ENCODE results near the gene SRGAP2C.
"Not testable (repeated sequence)": the region's sequence is repeated elsewhere in the genome, so short reads cannot be mapped to it uniquely, and the experiment has no call there.

Gene SRGAP2C

GRCh38 chr1:121279548-121279898, 94.7 kb downstream of the SRGAP2C start:
- DNase-seq (ENCODE audit: low read depth) = not testable (repeated sequence)

- DNase-seq (ENCODE audit: low read depth) = not testable (repeated sequence)
Measured at GRCh38 chr1:121280699-121281317, 96.0 kb downstream of the SRGAP2C start.

DNA sequence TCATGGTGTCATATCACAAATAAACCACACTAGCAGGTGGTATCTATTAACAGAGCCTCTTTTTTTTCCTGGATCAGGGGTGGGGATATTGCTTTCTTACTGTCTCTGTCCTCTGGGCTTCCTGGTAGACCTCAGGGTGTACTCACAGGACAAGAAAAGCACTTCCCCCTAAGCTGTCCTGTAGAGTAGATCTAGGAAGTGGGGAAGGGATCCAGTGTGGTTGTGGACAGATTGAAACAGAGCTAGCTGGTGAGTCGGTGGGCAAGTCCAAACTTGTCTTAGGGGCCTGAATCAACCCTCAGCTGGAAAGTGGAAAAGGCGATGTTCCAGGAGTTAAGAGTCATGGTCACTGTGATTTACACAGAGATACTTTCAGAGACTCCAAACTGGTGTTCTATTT, 96.7 kb downstream of the SRGAP2C start:
- not testable (repeated sequence) for DNase-seq (ENCODE audit: low read depth)

DNA sequence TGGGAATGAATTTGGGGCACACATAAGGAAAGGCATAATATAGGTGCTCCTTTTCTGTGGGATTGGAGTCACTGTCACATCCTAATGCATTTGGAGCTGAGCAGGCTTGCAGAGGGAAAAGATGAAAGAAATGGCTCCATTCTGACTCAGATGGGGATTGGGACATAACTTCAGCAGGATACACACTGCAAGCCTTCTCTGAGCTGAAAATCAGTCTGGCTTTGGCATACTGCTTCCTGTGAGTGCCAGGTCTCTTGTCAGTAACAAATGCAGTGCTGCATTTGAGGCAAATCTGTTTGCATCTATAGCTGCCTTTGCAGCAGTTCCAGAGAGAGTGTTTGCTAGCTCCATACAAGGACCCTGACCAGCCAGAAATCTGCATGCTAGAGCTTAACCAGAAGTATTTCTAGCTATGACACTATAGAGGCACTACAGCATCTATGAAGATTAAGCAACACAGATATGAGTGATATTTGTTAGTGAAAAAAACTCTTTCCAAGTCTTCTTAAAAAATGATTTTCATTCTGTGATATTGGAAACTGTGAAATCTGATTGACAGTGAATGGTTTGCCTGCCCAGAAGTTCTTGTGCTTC, 98.9 kb downstream of the SRGAP2C start:
- DNase-seq (ENCODE audit: low read depth) = peak; percentile 5

- DNase-seq (ENCODE audit: low read depth) = not testable (repeated sequence)
Measured at GRCh38 chr1:121292590-121292989, 107.8 kb downstream of the SRGAP2C start.

- not testable (repeated sequence) for DNase-seq (ENCODE audit: low read depth)
Measured at GRCh38 chr1:121293263-121294204, 108.8 kb downstream of the SRGAP2C start.

- not testable (repeated sequence) for DNase-seq (ENCODE audit: low read depth)
Measured at GRCh38 chr1:121294205-121294570, 109.4 kb downstream of the SRGAP2C start.

DNA sequence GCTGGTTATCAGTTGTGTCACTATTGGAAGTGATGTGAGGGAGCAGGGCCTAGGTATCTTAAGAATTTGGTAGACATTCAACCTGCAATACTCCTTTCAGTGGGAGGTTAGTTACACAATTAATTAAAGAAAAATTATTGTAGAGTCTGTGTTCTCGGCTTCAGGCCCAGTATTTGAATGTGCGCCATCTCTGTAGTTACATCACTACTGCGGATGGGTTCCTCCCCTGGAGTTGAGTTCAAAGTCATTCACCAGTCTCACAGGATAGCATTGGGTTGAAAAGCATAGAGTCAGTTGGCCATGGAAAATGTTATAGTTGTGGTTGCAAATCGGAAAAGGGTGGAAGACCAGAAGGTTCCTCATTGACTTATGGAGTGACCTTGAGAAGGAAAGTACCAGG, 111.8 kb downstream of the SRGAP2C start:
- DNase-seq (ENCODE audit: low read depth) = not testable (repeated sequence)

GRCh38 chr1:121298529-121298928, 113.8 kb downstream of the SRGAP2C start:
- not testable (repeated sequence) for DNase-seq (ENCODE audit: low read depth)

DNA sequence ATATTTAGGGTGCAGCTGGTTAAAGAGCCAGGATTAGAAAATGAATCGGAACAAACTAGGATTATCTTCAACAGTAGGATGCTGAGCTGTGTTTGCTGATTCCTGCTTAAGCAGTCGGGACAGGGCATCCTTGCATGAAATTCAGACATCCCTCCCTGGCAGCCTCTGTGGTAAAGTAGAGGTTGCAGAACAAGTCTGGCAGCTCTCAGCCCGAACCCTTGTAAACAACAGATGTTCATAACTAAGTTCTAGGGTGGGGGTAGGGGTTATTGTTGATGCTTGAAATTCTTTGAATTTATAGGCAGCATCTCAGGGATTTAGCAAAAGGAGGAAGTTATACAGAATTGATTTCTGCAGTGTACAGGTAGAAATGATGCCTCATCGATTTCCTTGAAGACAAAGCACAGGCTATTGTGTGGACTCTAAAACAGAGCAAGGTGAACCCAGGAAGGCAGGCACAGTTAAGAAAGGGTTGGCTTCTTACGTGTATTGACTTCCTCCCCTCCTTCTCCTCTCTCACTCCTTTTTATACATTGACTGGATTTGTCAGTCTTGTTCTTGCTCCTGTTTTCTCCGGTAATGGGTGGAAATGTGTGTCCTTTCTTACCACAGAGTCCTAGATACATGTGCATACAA, 114.9 kb downstream of the SRGAP2C start:
- not testable (repeated sequence) for DNase-seq (ENCODE audit: low read depth)

GRCh38 chr1:121301876-121302275, 117.1 kb downstream of the SRGAP2C start:
- not testable (repeated sequence) for DNase-seq (ENCODE audit: low read depth)

GRCh38 chr1:121307759-121308158, 123.0 kb downstream of the SRGAP2C start:
- DNase-seq (ENCODE audit: low read depth) = not testable (repeated sequence)

GRCh38 chr1:121315509-121315908, 130.7 kb downstream of the SRGAP2C start:
- DNase-seq (ENCODE audit: low read depth) = not testable (repeated sequence)

DNA sequence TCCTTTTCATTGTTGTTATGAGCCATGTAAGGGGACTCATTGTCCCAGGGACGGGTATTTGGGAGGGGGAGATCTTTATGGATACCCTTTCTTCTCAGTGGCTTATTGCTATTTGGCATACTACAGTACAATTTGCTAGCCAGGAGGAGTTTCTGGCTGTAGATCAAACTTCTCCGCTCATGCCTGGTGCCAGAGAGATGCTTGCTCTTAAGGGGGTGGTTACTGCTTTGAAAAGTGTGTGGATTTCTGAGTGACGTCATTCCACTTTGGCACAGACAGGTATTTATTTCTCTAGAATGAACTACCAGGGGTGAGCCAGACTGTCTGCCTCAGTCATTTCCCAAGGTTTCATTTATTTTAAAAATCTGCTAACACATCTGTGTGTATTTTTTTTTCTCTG, 131.3 kb downstream of the SRGAP2C start:
- DNase-seq (ENCODE audit: low read depth) = not testable (repeated sequence)

DNA sequence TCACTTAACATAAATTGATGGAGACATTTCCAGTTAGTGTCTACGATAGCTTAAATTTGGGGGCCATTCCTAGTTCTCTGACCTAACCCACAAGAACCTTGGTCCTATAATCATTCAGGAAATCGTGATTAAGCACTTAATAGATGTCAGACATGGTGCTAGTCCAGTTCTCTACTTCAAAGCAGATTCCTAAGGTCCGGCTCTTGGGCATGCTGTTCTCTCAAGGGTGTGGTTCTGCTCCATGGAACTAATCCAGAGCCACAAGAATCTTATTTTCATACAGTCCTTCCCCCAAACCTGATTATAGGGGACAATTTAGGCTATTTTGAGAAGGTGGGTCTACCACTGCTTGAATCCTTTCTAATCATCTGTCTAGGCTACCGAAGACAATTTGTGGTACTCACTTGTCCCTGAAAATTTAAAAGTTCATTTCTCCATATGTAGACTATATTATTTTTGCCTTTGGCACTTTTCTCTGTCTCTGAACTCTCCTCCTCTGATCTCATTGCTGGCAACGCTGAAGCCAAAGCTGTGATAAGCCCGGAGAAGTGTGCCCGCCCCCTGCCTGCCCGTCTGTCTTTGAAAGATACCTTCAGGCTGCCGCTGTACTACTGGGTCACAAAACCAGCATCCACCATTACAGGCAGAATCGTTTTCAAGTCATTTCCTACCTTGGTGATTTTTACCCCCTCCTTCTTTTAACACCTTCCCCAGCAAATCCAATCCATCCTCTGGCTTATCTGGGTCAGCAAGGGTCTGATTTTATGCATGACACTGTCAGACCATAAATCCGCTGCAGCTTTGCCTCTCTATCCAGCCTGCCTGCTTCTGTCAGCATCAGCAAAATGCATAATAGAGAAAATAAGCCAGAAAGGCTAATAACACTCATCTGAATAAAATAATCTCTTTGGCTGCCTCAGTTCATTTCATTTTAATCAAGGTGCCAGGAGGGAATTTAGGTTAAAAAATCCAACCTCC, 133.0 kb downstream of the SRGAP2C start:
- DNase-seq (ENCODE audit: low read depth) = not testable (repeated sequence)

DNA sequence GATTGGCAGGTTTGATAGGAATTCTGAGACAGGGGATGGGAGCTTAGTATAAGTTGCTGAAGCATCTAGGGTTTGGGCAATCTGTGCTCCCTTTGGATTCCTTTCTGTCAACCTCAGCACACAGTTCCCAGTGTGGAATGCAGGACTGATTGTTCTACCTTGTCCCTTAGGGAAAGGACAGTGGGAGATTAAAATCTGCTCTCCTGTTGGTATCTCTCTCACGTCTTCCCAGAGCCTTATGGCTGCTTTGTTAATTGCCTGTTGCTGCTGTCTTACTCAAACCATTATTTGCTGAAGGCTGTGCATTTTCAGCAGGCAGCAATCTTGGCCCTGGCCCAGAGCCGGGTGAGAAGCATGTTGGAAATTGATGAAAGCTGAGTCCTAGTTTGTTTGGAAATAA, 133.9 kb downstream of the SRGAP2C start:
- DNase-seq (ENCODE audit: low read depth) = not testable (repeated sequence)

DNA sequence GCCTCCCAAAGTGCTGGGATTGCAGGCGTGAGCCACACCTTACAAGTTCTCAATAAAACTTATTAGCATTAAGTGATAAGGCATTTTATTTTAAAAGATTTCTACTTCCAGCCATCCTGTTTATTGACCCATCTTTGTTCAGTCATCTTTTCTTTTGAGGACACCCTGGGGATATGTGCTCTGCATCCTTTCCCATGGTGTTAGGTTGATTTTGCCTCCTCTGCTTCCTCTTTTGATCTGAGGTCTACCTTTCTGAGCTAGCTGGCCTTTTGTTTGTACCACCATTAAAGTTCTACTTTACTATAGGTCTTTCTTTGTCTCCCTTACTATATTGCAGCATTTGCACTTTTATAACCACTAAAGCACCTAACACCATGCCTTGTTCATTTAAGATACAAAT, 136.9 kb downstream of the SRGAP2C start:
- not testable (repeated sequence) for DNase-seq (ENCODE audit: low read depth)

- DNase-seq (ENCODE audit: low read depth) = not testable (repeated sequence)
Measured at GRCh38 chr1:121324726-121325125, 140.0 kb downstream of the SRGAP2C start.

DNA sequence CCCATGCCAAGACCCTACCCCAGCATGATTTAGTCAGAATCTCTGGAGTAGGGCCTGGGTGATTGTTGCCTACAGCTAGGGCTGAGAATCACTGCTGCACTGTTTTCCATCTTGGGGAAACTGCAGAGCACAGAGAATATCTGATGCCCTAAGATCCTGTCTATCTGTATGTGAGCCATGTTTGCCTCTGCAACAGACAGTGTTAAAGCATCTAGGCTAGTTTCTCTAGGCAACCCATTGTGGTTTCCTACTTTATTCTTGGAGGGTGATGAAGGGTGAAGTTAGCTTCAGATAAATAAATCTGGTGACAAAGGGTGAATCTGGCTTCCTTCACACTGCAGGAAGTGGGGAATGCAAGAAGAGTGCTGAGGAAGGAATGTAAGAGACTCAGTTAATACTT, 147.4 kb downstream of the SRGAP2C start:
- not testable (repeated sequence) for DNase-seq (ENCODE audit: low read depth)

DNA sequence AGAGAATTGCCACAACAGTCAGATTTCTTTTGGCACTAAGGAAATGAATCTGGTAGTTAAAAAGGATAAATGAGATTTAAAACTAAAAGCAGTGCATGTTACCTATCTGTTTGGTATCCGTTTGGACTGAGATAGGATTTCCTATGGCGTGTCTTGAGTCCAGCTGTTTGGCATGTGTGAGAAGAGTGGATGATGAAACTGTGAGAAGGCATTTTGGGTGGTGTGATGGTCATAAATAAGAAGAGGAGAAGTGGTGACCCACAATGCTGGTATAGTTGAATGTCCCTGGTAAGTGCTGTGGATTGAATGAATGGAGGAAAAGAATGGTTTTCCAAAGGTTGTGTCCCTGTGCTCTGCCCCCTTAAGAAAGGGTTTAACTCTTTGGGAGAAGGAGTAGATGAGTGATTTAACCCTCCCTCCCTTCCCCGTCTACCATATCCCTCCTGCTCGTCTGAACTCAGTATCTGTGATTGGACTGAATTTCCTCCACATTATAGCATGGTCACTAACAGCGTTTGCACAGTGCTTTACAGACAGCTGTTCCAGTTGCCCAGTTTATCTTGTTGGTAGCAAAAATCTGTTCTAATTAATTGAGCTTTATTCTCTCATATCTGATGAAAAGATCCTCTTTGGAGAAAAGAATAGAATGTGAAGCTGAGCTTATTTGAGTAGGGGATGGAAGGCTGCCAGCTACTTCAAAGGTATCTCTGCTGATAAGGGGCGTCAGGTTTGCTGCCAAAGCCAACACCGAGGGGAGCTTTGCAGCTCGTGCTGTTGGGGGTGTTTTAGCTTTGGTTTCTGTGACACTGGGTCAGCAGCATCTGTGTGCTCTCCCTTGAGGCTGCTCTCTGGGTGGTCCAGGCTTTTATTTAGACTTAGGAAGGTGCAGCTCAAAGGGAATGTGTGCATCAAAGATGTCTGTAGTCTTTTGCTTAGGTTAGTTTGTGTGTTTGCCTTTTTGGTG, 148.1 kb downstream of the SRGAP2C start:
- DNase-seq (ENCODE audit: low read depth) = not testable (repeated sequence)

All from ELR (cell line).